ENCODE measurements around the gene TAAR1.
"Not testable (repeated sequence)": the region's sequence is repeated elsewhere in the genome, so short reads cannot be mapped to it uniquely, and the experiment has no call there.

Gene TAAR1

GRCh38 chr6:132690678-132691077, 31.7 kb upstream of the TAAR1 start:
- no peaks in the 10 kb centered on the region for H3K4me1 ChIP-seq (ENCODE audit: insufficient read depth, insufficient read length)
- no peak overlapping the region for H3K9ac ChIP-seq (ENCODE audit: insufficient read length, low read depth)
- DNase-seq (ENCODE audit: low read depth, low spot score): no peak
- no peaks in the 10 kb centered on the region for H3K27me3 ChIP-seq (ENCODE audit: insufficient read depth, insufficient read length)
- no peaks in the 10 kb centered on the region for H3K36me3 ChIP-seq (ENCODE audit: insufficient read depth, insufficient read length, low read length)
- no peaks in the 10 kb centered on the region for H3K9me3 ChIP-seq (ENCODE audit: insufficient read depth, low read length)
- H3K4me3 ChIP-seq (ENCODE audit: insufficient read length, low read depth): no peak overlapping the region
- TF ChIP-seq YY1 (IDR thresholded peaks at IDR 0.05; ENCODE audit: insufficient read depth, insufficient read length): no peak
- TF ChIP-seq SUZ12 (IDR thresholded peaks at IDR 0.05; ENCODE audit: extremely low read depth, insufficient read depth, insufficient read length): no peak
- no peak for TF ChIP-seq ZNF274 (IDR thresholded peaks at IDR 0.05; ENCODE audit: low read depth, low read length)

GRCh38 chr6:132687306-132687705, 28.3 kb upstream of the TAAR1 start:
- no peaks in the 10 kb centered on the region for H3K9me3 ChIP-seq (ENCODE audit: insufficient read depth, low read length)
- no peaks in the 10 kb centered on the region for H3K36me3 ChIP-seq (ENCODE audit: insufficient read depth, insufficient read length, low read length)
- no peak overlapping the region for H3K9ac ChIP-seq (ENCODE audit: insufficient read length, low read depth)
- DNase-seq (ENCODE audit: low read depth, low spot score): no peak
- no peak for TF ChIP-seq ZNF274 (IDR thresholded peaks at IDR 0.05; ENCODE audit: low read depth, low read length)
- no peak for TF ChIP-seq YY1 (IDR thresholded peaks at IDR 0.05; ENCODE audit: insufficient read depth, insufficient read length)
- no peak for TF ChIP-seq SUZ12 (IDR thresholded peaks at IDR 0.05; ENCODE audit: extremely low read depth, insufficient read depth, insufficient read length)
- H3K4me1 ChIP-seq (ENCODE audit: insufficient read depth, insufficient read length): no peaks in the 10 kb centered on the region
- no peak overlapping the region for H3K4me3 ChIP-seq (ENCODE audit: insufficient read length, low read depth)
- H3K27me3 ChIP-seq (ENCODE audit: insufficient read depth, insufficient read length): no peaks in the 10 kb centered on the region

- H3K4me3 ChIP-seq (ENCODE audit: insufficient read length, low read depth): no peak overlapping the region
- no peak for DNase-seq (ENCODE audit: low read depth, low spot score)
- H3K9me3 ChIP-seq (ENCODE audit: insufficient read depth, low read length): no peaks in the 10 kb centered on the region
- TF ChIP-seq ZNF274 (IDR thresholded peaks at IDR 0.05; ENCODE audit: low read depth, low read length): no peak
- TF ChIP-seq YY1 (IDR thresholded peaks at IDR 0.05; ENCODE audit: insufficient read depth, insufficient read length): no peak
- no peak for TF ChIP-seq SUZ12 (IDR thresholded peaks at IDR 0.05; ENCODE audit: extremely low read depth, insufficient read depth, insufficient read length)
- H3K4me1 ChIP-seq (ENCODE audit: insufficient read depth, insufficient read length): no peaks in the 10 kb centered on the region
- no peaks in the 10 kb centered on the region for H3K36me3 ChIP-seq (ENCODE audit: insufficient read depth, insufficient read length, low read length)
- H3K27me3 ChIP-seq (ENCODE audit: insufficient read depth, insufficient read length): no peaks in the 10 kb centered on the region
- no peak overlapping the region for H3K9ac ChIP-seq (ENCODE audit: insufficient read length, low read depth)
Observed at GRCh38 chr6:132686531-132686930, 27.5 kb upstream of the TAAR1 start.

- Histone ChIP-seq H3K4me1 (ENCODE audit: insufficient read depth, insufficient read length) (no peaks in the 10 kb centered on the region), H3K9me3 (ENCODE audit: insufficient read depth, low read length) (no peaks in the 10 kb centered on the region), H3K36me3 (ENCODE audit: insufficient read depth, insufficient read length, low read length) (no peaks in the 10 kb centered on the region), H3K4me3 (ENCODE audit: insufficient read length, low read depth) (no peak overlapping the region), H3K27me3 (ENCODE audit: insufficient read depth, insufficient read length) (no peaks in the 10 kb centered on the region), H3K9ac (ENCODE audit: insufficient read length, low read depth) (no peak overlapping the region)
- TF ChIP-seq SUZ12 (IDR thresholded peaks at IDR 0.05; ENCODE audit: extremely low read depth, insufficient read depth, insufficient read length) (no peak), ZNF274 (IDR thresholded peaks at IDR 0.05; ENCODE audit: low read depth, low read length) (no peak)
- DNase-seq (ENCODE audit: low read depth, low spot score): no peak
Observed at GRCh38 chr6:132685009-132685408, 26.0 kb upstream of the TAAR1 start.

GRCh38 chr6:132684272-132684671, 25.3 kb upstream of the TAAR1 start:
- no peaks in the 10 kb centered on the region for H3K27me3 ChIP-seq (ENCODE audit: insufficient read depth, insufficient read length)
- H3K4me1 ChIP-seq (ENCODE audit: insufficient read depth, insufficient read length): no peaks in the 10 kb centered on the region
- H3K9ac ChIP-seq (ENCODE audit: insufficient read length, low read depth): no peak overlapping the region
- H3K36me3 ChIP-seq (ENCODE audit: insufficient read depth, insufficient read length, low read length): no peaks in the 10 kb centered on the region
- H3K9me3 ChIP-seq (ENCODE audit: insufficient read depth, low read length): no peaks in the 10 kb centered on the region
- no peak overlapping the region for H3K4me3 ChIP-seq (ENCODE audit: insufficient read length, low read depth)
- TF ChIP-seq SUZ12 (IDR thresholded peaks at IDR 0.05; ENCODE audit: extremely low read depth, insufficient read depth, insufficient read length): no peak
- no peak for TF ChIP-seq YY1 (IDR thresholded peaks at IDR 0.05; ENCODE audit: insufficient read depth, insufficient read length)
- TF ChIP-seq ZNF274 (IDR thresholded peaks at IDR 0.05; ENCODE audit: low read depth, low read length): no peak
- no peak for DNase-seq (ENCODE audit: low read depth, low spot score)

- Histone ChIP-seq H3K4me3 (ENCODE audit: insufficient read length, low read depth) (no peak overlapping the region), H3K36me3 (ENCODE audit: insufficient read depth, insufficient read length, low read length) (no peaks in the 10 kb centered on the region), H3K9ac (ENCODE audit: insufficient read length, low read depth) (no peak overlapping the region), H3K9me3 (ENCODE audit: insufficient read depth, low read length) (no peaks in the 10 kb centered on the region), H3K4me1 (ENCODE audit: insufficient read depth, insufficient read length) (no peaks in the 10 kb centered on the region), H3K27me3 (ENCODE audit: insufficient read depth, insufficient read length) (no peaks in the 10 kb centered on the region)
- TF ChIP-seq ZNF274 (IDR thresholded peaks at IDR 0.05; ENCODE audit: low read depth, low read length): no peak
- no peak for TF ChIP-seq SUZ12 (IDR thresholded peaks at IDR 0.05; ENCODE audit: extremely low read depth, insufficient read depth, insufficient read length)
- no peak for TF ChIP-seq YY1 (IDR thresholded peaks at IDR 0.05; ENCODE audit: insufficient read depth, insufficient read length)
- DNase-seq (ENCODE audit: low read depth, low spot score): no peak
Observed at GRCh38 chr6:132683543-132683942, 24.6 kb upstream of the TAAR1 start.

GRCh38 chr6:132679094-132679493, 20.1 kb upstream of the TAAR1 start:
- not testable (repeated sequence) for H3K4me3 ChIP-seq (ENCODE audit: insufficient read length, low read depth); DNase-seq (ENCODE audit: low read depth, low spot score); H3K27me3 ChIP-seq (ENCODE audit: insufficient read depth, insufficient read length); H3K4me1 ChIP-seq (ENCODE audit: insufficient read depth, insufficient read length); H3K9me3 ChIP-seq (ENCODE audit: insufficient read depth, low read length); H3K36me3 ChIP-seq (ENCODE audit: insufficient read depth, insufficient read length, low read length); H3K9ac ChIP-seq (ENCODE audit: insufficient read length, low read depth)

GRCh38 chr6:132675749-132676148, 16.8 kb upstream of the TAAR1 start:
- Histone ChIP-seq H3K36me3 (ENCODE audit: insufficient read depth, insufficient read length, low read length) (no peaks in the 10 kb centered on the region), H3K27me3 (ENCODE audit: insufficient read depth, insufficient read length) (no peaks in the 10 kb centered on the region), H3K4me1 (ENCODE audit: insufficient read depth, insufficient read length) (no peaks in the 10 kb centered on the region), H3K4me3 (ENCODE audit: insufficient read length, low read depth) (no peak overlapping the region), H3K9me3 (ENCODE audit: insufficient read depth, low read length) (no peaks in the 10 kb centered on the region), H3K9ac (ENCODE audit: insufficient read length, low read depth) (no peak overlapping the region)
- no peak for TF ChIP-seq SUZ12 (IDR thresholded peaks at IDR 0.05; ENCODE audit: extremely low read depth, insufficient read depth, insufficient read length)
- TF ChIP-seq ZNF274 (IDR thresholded peaks at IDR 0.05; ENCODE audit: low read depth, low read length): no peak
- TF ChIP-seq YY1 (IDR thresholded peaks at IDR 0.05; ENCODE audit: insufficient read depth, insufficient read length): no peak
- no peak for DNase-seq (ENCODE audit: low read depth, low spot score)
